GM18519 (cell line): ENCODE results near the gene IVD.
A peak's percentile ranks its signal among the peaks of the same experiment; 100 is the strongest.

Experiments used
- ATAC-seq: cut with Tn5 transposase; IDR thresholded peaks from one replicate; pipeline ENCODE4 v1.9.1; 2021; ENCODE audit warnings: mild to moderate bottlenecking, moderate library complexity; ENCODE audit not compliant: unreplicated experiment, low FRiP score

The IVD gene

GRCh38 chr15:40372981-40373380 lies 32.6 kb upstream of the IVD start:
- no peak for ATAC-seq

GRCh38 chr15:40377606-40378005 lies 28.0 kb upstream of the IVD start:
- no peak for ATAC-seq

- no peak for ATAC-seq
These were observed 26.2 kb upstream of the IVD start for GRCh38 chr15:40379374-40379773.

- no peak for ATAC-seq
These were observed 25.7 kb upstream of the IVD start for GRCh38 chr15:40379853-40380252.

DNA sequence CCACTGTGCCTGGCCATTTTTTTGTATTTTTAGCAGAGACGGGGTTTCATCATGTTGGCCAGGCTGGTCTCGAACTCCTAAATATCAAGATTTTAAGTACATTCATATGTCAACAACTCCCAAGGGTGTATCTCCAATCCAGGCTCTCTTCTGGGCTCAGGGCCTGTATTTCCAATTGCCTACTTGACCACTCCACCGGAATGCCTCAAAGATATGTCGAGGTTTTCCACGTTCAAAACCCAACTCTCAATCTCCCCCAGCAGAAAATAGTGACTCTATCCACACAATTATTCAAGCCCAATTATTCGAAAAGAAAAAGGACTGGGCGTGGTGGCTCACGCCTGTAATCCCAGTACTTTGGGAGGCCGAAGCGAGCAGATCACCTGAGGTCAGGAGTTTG lies 25.0 kb upstream of the IVD start:
- no peak for ATAC-seq

- ATAC-seq, result no peak
These were observed 23.6 kb upstream of the IVD start for GRCh38 chr15:40381818-40382529.

DNA sequence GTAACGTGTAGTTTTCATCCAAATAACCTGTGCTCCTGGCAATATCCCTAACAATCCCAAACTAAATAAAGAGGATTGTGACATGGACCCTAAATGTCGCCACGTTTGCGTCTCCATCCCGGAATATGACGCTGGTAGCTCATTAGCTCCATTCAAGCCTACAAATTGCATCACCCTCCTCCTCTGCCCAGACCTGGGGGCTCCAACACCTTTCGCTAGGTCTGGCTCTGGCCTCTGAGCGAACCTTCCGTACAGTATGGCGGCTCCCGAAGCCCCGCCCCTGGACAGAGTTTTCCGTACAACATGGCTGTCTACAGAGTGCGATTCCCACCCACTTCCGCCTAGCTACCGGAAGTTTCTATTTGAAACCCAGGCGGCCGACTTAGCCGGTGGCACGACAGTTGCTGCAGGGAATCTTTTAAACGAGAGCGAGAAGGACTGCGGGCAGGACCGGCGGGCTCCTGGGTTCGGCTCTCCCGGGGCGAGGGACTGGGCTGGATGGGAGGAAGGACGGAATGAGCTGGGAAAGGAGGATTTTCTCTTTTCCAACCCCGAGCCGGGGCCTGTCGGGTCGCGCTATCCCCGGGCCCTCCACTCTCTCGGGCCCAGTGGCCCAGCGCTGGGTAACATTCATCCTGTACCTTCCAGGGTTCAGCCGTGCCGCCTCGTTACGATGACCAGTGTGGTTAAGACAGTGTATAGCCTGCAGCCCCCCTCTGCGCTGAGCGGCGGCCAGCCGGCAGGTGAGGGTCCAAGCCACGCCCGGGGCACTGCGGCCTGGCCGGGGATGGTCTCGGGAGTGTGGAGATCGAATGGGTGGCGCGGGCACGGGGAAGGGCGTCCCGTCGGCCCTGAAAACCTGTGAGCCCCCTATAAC lies 22.8 kb upstream of the IVD start, which contains the start of gene KNSTRN:
Gene KNSTRN (plus strand): TSS at position 142 of the 877 bp plus-strand sequence. CDS start 115 bp downstream, at position 257.
- peak; percentile 79 for ATAC-seq

DNA sequence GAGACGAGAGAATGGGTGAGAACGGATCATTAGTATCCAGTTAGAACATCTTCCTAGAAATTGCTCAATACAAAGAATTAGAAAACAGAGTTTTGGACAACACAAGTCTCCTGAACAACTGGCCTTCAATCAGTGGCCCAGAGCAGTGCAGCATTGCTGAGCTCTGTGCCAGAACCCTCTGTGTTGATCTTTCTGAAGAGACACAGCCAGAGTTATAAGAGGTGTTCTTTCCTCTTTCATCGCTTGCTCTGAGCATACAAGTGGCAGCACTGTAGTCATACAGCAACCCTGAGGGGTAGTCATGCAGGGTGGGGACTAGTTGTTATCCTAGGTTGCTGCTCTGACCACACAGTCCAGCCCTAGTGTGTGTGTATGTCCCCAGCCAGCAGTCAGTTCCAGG lies 19.1 kb upstream of the IVD start:
- ATAC-seq, result no peak

GRCh38 chr15:40388941-40389823 lies 16.4 kb upstream of the IVD start:
- ATAC-seq, result no peak

GRCh38 chr15:40389824-40390595 lies 15.6 kb upstream of the IVD start:
- ATAC-seq, result no peak

DNA sequence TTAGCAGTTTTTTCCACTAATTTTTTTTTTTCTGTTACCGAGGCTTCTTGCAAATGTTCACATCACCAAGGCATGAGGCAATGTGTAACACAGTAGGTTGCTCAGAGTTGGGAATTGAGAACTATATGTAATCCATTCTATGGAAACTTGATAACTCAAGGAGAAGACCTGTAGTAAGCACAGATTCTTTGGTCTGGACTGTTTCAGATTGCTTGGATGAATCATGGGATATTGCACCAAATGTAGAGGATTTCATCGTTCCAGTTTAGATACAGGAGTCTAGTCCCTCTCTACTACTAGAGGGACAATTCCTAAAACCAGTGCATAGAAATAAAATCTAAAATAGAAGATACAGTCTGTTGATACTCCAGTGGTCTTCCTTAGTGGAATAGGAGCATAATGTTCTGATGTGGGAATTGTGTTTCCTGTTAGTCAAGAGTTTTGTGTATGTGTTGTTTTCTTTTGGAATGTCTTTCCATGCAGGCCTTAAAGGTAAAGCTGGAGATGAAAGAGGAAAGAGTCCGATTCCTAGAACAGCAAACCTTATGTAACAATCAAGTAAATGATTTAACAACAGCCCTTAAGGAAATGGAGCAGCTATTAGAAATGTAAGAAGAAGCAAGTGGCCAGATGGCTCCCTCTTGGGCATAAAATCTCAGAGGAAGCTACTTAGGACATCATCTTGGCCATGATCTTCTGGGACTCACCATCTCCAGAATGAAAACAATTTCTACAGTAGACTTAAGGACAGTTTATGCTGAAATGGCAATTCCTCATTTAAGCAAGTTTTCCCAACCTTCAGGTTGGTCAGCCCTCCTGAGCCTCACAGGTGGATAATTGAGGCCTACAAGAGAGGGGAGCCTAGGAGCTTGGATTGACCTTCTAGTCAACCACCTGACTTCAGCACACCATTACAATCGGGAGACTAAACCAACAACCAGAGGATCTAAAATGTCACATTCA lies 12.3 kb upstream of the IVD start:
- no peak for ATAC-seq

- no peak for ATAC-seq
These were observed 7.7 kb upstream of the IVD start for GRCh38 chr15:40397688-40398412.

- ATAC-seq, result no peak
These were observed 7.2 kb upstream of the IVD start for GRCh38 chr15:40398413-40398873.

DNA sequence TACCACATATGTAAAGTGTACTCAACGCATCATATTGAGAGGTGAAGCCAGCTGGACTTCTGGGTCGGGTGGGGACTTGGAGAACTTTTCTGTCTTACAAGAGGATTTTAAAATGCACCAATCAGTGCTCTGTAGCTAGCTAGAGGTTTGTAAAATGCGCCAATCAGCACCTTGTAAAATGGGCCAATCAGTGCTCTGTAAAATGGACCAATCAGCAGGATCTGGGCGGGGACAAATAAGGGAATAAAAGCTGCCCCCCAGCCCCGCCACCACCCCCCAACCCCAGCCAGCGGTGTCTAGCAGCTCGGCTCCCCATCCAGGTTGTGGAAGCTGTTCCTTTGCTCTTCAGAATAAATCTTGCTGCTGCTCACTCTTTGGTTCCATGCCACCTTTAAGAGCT lies 6.2 kb upstream of the IVD start:
- no peak for ATAC-seq

GRCh38 chr15:40407330-40407990 lies 1.9 kb downstream of the IVD start:
- ATAC-seq, result no peak

- ATAC-seq, result no peak
These were observed 3.8 kb downstream of the IVD start for GRCh38 chr15:40409366-40409765.

DNA sequence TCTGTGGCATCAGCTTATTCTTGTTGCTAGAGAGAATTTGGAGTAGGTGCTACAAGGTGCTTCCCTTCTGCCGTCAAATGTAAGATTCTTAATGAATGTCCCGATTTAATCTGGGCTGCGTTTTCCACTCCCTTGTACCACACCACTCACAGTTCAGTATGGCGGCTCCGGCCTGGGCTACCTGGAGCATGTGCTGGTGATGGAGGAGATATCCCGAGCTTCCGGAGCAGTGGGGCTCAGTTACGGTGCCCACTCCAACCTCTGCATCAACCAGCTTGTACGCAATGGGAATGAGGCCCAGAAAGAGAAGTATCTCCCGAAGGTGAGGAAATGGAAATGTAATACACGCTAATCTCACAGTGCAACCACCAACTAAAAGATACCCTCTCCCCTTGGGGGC lies 4.9 kb downstream of the IVD start:
- no peak for ATAC-seq
